Stomach (tissue), 4 donors: ENCODE results near the gene FARS2.

Experiments used
- CTCF ChIP-seq, 7 experiments: fragments of 450-650 bp in 4 of 7; fragments of 200-600 bp in 3 of 7; sonication (generic) in 3 of 7; IDR thresholded peaks; one replicate each; pipeline ENCODE4 v1.5.1; 2016 to 2019; ENCODE audit warnings: antibody characterized with exemption in 7 of 7, control low read depth in 2 of 7, mild to moderate bottlenecking in 1 of 7
- POLR2A ChIP-seq, 4 donors: fragments of 450-650 bp; IDR thresholded peaks; one replicate each; pipeline ENCODE4 v1.6.1; 2016; ENCODE audit warnings: antibody characterized with exemption in 4 of 4, control low read depth in 2 of 4, mild to moderate bottlenecking in 1 of 4, moderate library complexity in 1 of 4
- POLR2AphosphoS5 ChIP-seq, 3 donors: sonication (generic); formaldehyde crosslinking; IDR thresholded peaks; one replicate each; pipeline ENCODE4 v1.6.1; 2016; ENCODE audit warnings: antibody characterized with exemption in 3 of 3

- TF ChIP-seq POLR2A (IDR thresholded peaks at IDR 0.05) (no peak), CTCF (IDR thresholded peaks at IDR 0.05) (no peak), POLR2AphosphoS5 (IDR thresholded peaks at IDR 0.05) (no peak)
Observed at GRCh38 chr6:5462856-5463255, 201.5 kb downstream of the FARS2 start.
